H1 (cell line): ENCODE data around the gene GTF2F1. TPM values are rescaled to one million over a fixed set of nuclear protein-coding genes. Genes with fewer than 3 reads are reported as not detected.

Source experiments
- CTCF ChIA-PET: fragments of 300-600 bp; sonication (Branson Sonifier 250); formaldehyde crosslinking; loops from one replicate; lab custom pipeline; 2021; ENCODE audit not compliant: partially characterized antibody; lab: Charles Lee
- POLR2A ChIA-PET: fragments of 300-600 bp; sonication (Branson Sonifier 250); formaldehyde crosslinking; loops from one replicate; lab custom pipeline; 2021; ENCODE audit warnings: inconsistent platforms; ENCODE audit not compliant: partially characterized antibody; lab: Charles Lee
- DNase-seq, 2 experiments: peaks; one replicate each; pipeline versions ENCODE4 v3.0.0 to v3.0.0-alpha.2; 2010 to 2022; ENCODE audit warnings: low spot score in 2 of 2, low read depth in 1 of 2, mixed read lengths in 1 of 2
- FAIRE-seq: peaks from 2 replicates; lab custom pipeline; 2011; peaks lifted over from hg19 to GRCh38; lab: Jason Lieb, UNC
- H2AFZ ChIP-seq: 2 replicates; pipeline ENCODE4 v1.8.1; 2012; ENCODE audit warnings: low read length, inconsistent platforms
- H2AK5ac ChIP-seq: 2 replicates; pipeline ENCODE4 v1.6.1; 2013; ENCODE audit warnings: low read depth, low read length
- H2BK120ac ChIP-seq: replicated peaks from 2 replicates; pipeline ENCODE3; 2013; ENCODE audit warnings: low read depth, low read length, inconsistent platforms
- H2BK12ac ChIP-seq: 2 replicates; pipeline ENCODE4 v1.6.1; 2013; ENCODE audit warnings: low read depth, low read length
- H2BK15ac ChIP-seq: 2 replicates; pipeline ENCODE4 v1.6.1; 2013; ENCODE audit warnings: low read length
- H2BK20ac ChIP-seq: 2 replicates; pipeline ENCODE4 v1.6.1; 2013; ENCODE audit warnings: low read length
- H2BK5ac ChIP-seq: 2 replicates; pipeline ENCODE4 v1.6.1; 2013; ENCODE audit warnings: low read depth, low read length
- H3K14ac ChIP-seq: 2 replicates; pipeline ENCODE4 v1.6.1; 2013; ENCODE audit warnings: inconsistent platforms; ENCODE audit not compliant: insufficient read length
- H3K18ac ChIP-seq: 2 replicates; pipeline ENCODE4 v1.6.1; 2013; ENCODE audit warnings: low read length; ENCODE audit errors: extremely low read depth
- H3K23ac ChIP-seq: 2 replicates; pipeline ENCODE4 v1.6.1; 2013; ENCODE audit warnings: inconsistent platforms; ENCODE audit not compliant: insufficient read length
- H3K23me2 ChIP-seq: 2 replicates; pipeline ENCODE4 v1.6.1; 2013; ENCODE audit warnings: low read depth, low read length
- H3K27ac ChIP-seq: 2 replicates; pipeline ENCODE4 v1.6.1; 2011; ENCODE audit warnings: low read depth, low read length, inconsistent platforms
- H3K27me3 ChIP-seq, 4 experiments: replicated peaks in 1 of 4; 1 replicate in 1 of 4; 2 replicates in 3 of 4; pipeline versions ENCODE4 v1.6.1 to v1.8.1; 2011 to 2013; ENCODE audit warnings: low read length in 3 of 4, mild to moderate bottlenecking in 3 of 4, inconsistent platforms in 2 of 4, mixed read lengths in 2 of 4, moderate library complexity in 1 of 4; ENCODE audit not compliant: control insufficient read depth in 3 of 4, insufficient read depth in 3 of 4; ENCODE audit errors: extremely low read depth in 1 of 4
- H3K36me3 ChIP-seq, 4 experiments: 2 replicates each; pipeline versions ENCODE4 v1.6.1 to v1.8.1; 2011 to 2013; ENCODE audit warnings: mild to moderate bottlenecking in 4 of 4, low read length in 3 of 4, moderate library complexity in 2 of 4, control low read depth in 1 of 4, inconsistent platforms in 1 of 4; ENCODE audit not compliant: insufficient read depth in 4 of 4, control insufficient read depth in 2 of 4
- H3K4ac ChIP-seq: replicated peaks from 2 replicates; pipeline ENCODE3; 2013; ENCODE audit warnings: low read length, low read depth, mixed read lengths, inconsistent platforms; ENCODE audit not compliant: insufficient read length
- H3K4me1 ChIP-seq, 4 experiments: replicated peaks in 1 of 4; 1 replicate in 1 of 4; 2 replicates in 3 of 4; pipeline versions ENCODE4 v1.6.1 to v1.8.1; 2011 to 2013; ENCODE audit warnings: low read length in 3 of 4, inconsistent platforms in 2 of 4, mixed read lengths in 1 of 4; ENCODE audit not compliant: insufficient read depth in 4 of 4, control insufficient read depth in 3 of 4
- H3K4me2 ChIP-seq, 2 experiments: 2 replicates each; pipeline versions ENCODE4 v1.6.1 to v1.8.1; 2011 to 2013; ENCODE audit warnings: low read depth in 2 of 2, low read length in 2 of 2, control low read depth in 1 of 2, inconsistent platforms in 1 of 2, mild to moderate bottlenecking in 1 of 2; ENCODE audit not compliant: insufficient read depth in 1 of 2
- H3K4me3 ChIP-seq, 4 experiments: fragments of 200-600, 300-600 bp in 1 of 4; sonication (generic), shearing (Covaris generic), sonication (Bioruptor Twin) in 1 of 4; 2 replicates each; pipeline versions ENCODE4 v1.5.1 to v1.8.1; 2011 to 2016; ENCODE audit warnings: low read length in 4 of 4, low read depth in 3 of 4, control low read depth in 2 of 4, inconsistent platforms in 2 of 4, mild to moderate bottlenecking in 2 of 4, mixed read lengths in 1 of 4, moderate library complexity in 1 of 4; ENCODE audit not compliant: insufficient read depth in 2 of 4; ENCODE audit errors: extremely low read depth in 1 of 4
- H3K56ac ChIP-seq: replicated peaks from 2 replicates; pipeline ENCODE3; 2013; ENCODE audit warnings: low read depth, mild to moderate bottlenecking, mixed read lengths, low read length, inconsistent platforms; ENCODE audit not compliant: insufficient read length
- H3K79me1 ChIP-seq: 2 replicates; pipeline ENCODE4 v1.6.1; 2013; ENCODE audit warnings: low read depth, low read length, control low read depth
- H3K79me2 ChIP-seq, 2 experiments: 2 replicates each; pipeline versions ENCODE4 v1.6.1 to v1.8.1; 2012 to 2013; ENCODE audit warnings: low read length in 2 of 2, mild to moderate bottlenecking in 2 of 2, inconsistent platforms in 1 of 2; ENCODE audit not compliant: insufficient read depth in 2 of 2, control insufficient read depth in 1 of 2
- H3K9ac ChIP-seq, 4 experiments: replicated peaks in 1 of 4; 1 replicate in 1 of 4; 2 replicates in 3 of 4; pipeline versions ENCODE4 v1.6.1 to v1.8.1; 2011 to 2013; ENCODE audit warnings: low read depth in 3 of 4, low read length in 3 of 4, control low read depth in 2 of 4, mild to moderate bottlenecking in 2 of 4, moderate library complexity in 2 of 4, inconsistent platforms in 1 of 4; ENCODE audit errors: extremely low read depth in 1 of 4
- H3K9me3 ChIP-seq, 2 experiments: 2 replicates each; pipeline versions ENCODE4 v1.6.1 to v1.8.1; 2012 to 2013; ENCODE audit warnings: mild to moderate bottlenecking in 2 of 2, moderate library complexity in 2 of 2, control low read depth in 1 of 2, inconsistent platforms in 1 of 2, low read depth in 1 of 2, low read length in 1 of 2, mixed read lengths in 1 of 2; ENCODE audit not compliant: insufficient read depth in 2 of 2
- H4K20me1 ChIP-seq, 2 experiments: replicated peaks in 1 of 2; 2 replicates each; pipeline versions ENCODE3 to v1.8.1; 2011 to 2013; ENCODE audit warnings: inconsistent platforms in 2 of 2, low read length in 2 of 2, mild to moderate bottlenecking in 1 of 2; ENCODE audit not compliant: insufficient read depth in 2 of 2, control insufficient read depth in 1 of 2
- H4K5ac ChIP-seq: 2 replicates; pipeline ENCODE4 v1.6.1; 2013; ENCODE audit warnings: low read length, low read depth, mixed read lengths, inconsistent platforms; ENCODE audit not compliant: insufficient read length
- H4K8ac ChIP-seq: 2 replicates; pipeline ENCODE4 v1.8.0; 2013; ENCODE audit warnings: mild to moderate bottlenecking, moderate library complexity, low read length, inconsistent platforms; ENCODE audit not compliant: insufficient read depth; ENCODE audit errors: extremely low read depth
- H4K91ac ChIP-seq: replicated peaks from 2 replicates; pipeline ENCODE3; 2013; ENCODE audit warnings: low read length, mixed read lengths, inconsistent platforms; ENCODE audit not compliant: insufficient read length
- CBX8 ChIP-seq: fragments of 300-800, 300-1000 bp; sonication (generic); IDR thresholded peaks from 2 replicates; pipeline ENCODE4 v1.7.1; 2016; ENCODE audit warnings: low read depth, low read length, borderline replicate concordance
- EGR1 ChIP-seq: IDR thresholded peaks from 2 replicates; pipeline ENCODE4 v1.6.1; 2011; ENCODE audit warnings: low read depth, low read length, borderline replicate concordance
- EZH2 ChIP-seq: fragments of 200-600 bp; sonication (generic); IDR thresholded peaks from 2 replicates; pipeline ENCODE4 v1.7.1; 2012; ENCODE audit warnings: low read depth, mild to moderate bottlenecking, moderate library complexity, low read length, inconsistent platforms; ENCODE audit not compliant: severe bottlenecking
- KDM4A ChIP-seq: IDR thresholded peaks from one replicate; pipeline ENCODE4 v1.7.1; 2012; ENCODE audit warnings: low read depth, mild to moderate bottlenecking, moderate library complexity, low read length, inconsistent platforms; ENCODE audit not compliant: severe bottlenecking
- RFX5 ChIP-seq: IDR thresholded peaks from 2 replicates; pipeline ENCODE4 v1.6.1; 2011; ENCODE audit warnings: low read depth, low read length, improper control_type of control experiment, borderline replicate concordance
- RXRA ChIP-seq: IDR thresholded peaks from 2 replicates; pipeline ENCODE4 v1.6.1; 2011; ENCODE audit warnings: low read depth, mild to moderate bottlenecking, low read length, moderate library complexity; ENCODE audit not compliant: insufficient read depth
- WGBS, 2 experiments: shearing (Covaris generic) in 1 of 2; methylation state at CpG; one replicate each; pipeline versions ENCODE4 v1.1.6 to v1.1.7; 2013 to 2015; ENCODE audit warnings: low lambda C conversion rate in 2 of 2, mixed read lengths in 2 of 2, inconsistent platforms in 1 of 2, low coverage in 1 of 2, missing lambda C conversion rate in 1 of 2; ENCODE audit not compliant: insufficient replicate concordance in 2 of 2, insufficient coverage in 1 of 2, insufficient read length in 1 of 2; ENCODE audit errors: extremely low coverage in 1 of 2, missing lambda C conversion rate in 1 of 2; 5-methylcytosine and 5-hydroxymethylcytosine counted together
- polyA plus RNA-seq, 7 experiments: library from polyadenylated mRNA; depleted of rRNA in 3 of 7; stranded (reverse) in 5 of 7; unstranded in 2 of 7; fragments of >200 nt in 5 of 7; fragments of 200-250 nt in 2 of 7; gene quantifications; 1 replicate in 5 of 7; 2 replicates in 1 of 7; 4 replicates in 1 of 7; pipeline versions ENCODE4 v1.2.1 to v1.2.3, GENCODE V29; 2011 to 2013; ENCODE audit warnings: missing spikeins in 2 of 7, mixed read lengths in 2 of 7
- total RNA-seq: library from RNA; stranded (reverse); fragmentation: NEBNext Ultra II Directional; extraction: Animal tissue kit (Norgen Biotek cat#: 25700); gene quantifications from 2 replicates; pipeline ENCODE4 v1.2.1, GENCODE V29; 2021
- TF ChIP-seq, protein P1 (sequence below): IDR thresholded peaks from 2 replicates; pipeline ENCODE4 v1.6.1; 2011; ENCODE audit warnings: low read length, improper control_type of control experiment

Gene GTF2F1
- total and polyA plus RNA-seq, 2 of the 8 experiments (the other 6 are each of a cell fraction or from before 2014, with no cell fraction given), result 29.3 to 56.3 TPM

DNA sequence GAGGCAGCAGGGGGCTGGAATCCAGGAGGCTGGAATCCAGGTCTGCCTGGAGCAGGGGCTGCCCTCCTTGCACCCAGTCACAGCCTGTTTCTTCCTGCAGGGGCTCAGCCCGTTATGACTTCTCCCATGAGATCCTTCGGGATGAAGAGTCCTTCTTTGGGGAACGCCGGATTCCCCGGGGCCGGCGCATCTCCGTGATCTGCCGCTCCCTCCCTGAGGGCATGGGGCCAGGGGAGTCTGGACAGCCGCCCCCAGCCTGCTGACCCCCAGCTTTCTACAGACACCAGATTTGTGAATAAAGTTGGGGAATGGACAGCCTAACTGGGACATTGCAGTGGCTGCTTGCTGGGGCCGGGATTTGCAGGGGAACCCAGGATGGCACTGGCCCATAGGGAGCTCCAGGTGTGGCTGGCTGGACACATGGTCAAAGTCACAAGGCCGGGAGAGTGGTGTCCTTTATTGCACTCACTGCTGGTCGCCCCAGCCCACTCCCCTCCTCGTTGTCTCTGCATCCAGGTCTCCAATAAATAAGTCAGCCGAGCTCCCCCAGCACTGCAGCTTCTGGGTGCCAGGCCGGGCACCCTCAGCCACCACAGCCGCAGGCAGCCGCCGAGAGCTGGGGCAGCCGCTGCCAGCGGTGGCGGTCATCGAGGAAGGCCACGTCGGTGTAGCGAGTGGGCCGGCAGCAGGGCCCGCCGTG is 18.1 kb downstream of the GTF2F1 start:
- Histone ChIP-seq H3K56ac (no peak overlapping the region), H3K14ac (no peak overlapping the region), H2AFZ (no peak overlapping the region), H4K8ac (no peak overlapping the region; the same call in 1 of the 2 replicates), H3K23ac (no peak overlapping the region), H3K23me2 (peaks cover 4% of the 10 kb centered on the region; the same call in 1 of the 2 replicates), H3K79me2 (no peaks in the 10 kb centered on the region), H3K79me1 (no peaks in the 10 kb centered on the region), H3K4me3 (peak overlapping the region in 1 of 4 experiments; percentile 52; a peak in 1 of 8 replicates), H2BK120ac (no peak overlapping the region), H2AK5ac (0 out of 2 replicates have a peak overlapping the region, but pooled peaks have one; percentile 39), H2BK5ac (0 out of 2 replicates have a peak overlapping the region, but pooled peaks have one; percentile 67), H4K5ac (no peak overlapping the region), H4K91ac (no peak overlapping the region), H4K20me1 (peaks cover 0 to 6% of the 10 kb centered on the region in 2 experiments), H3K18ac (no peak overlapping the region), H3K4ac (no peak overlapping the region), H3K27ac (no peak overlapping the region; the same call in 1 of the 2 replicates), H3K4me2 (peak overlapping the region in 1 of 2 experiments; percentile 12; a peak in 2 of 4 replicates), H3K27me3 (no peaks in the 10 kb centered on the region), H3K4me1 (peaks cover 0 to 11% (median 7%) of the 10 kb centered on the region in 4 experiments; a peak in 5 of 7 replicates), H2BK20ac (no peak overlapping the region), H3K9ac (no peak overlapping the region), H3K9me3 (0 out of 4 replicates have a peak, but pooled peaks cover 0 to under 1% of the 10 kb centered on the region in 2 experiments), H2BK12ac (no peak overlapping the region), H2BK15ac (no peak overlapping the region), H3K36me3 (peaks cover 3 to 14% (median 7%) of the 10 kb centered on the region in 4 experiments; a peak in 6 of 8 replicates)
- no peak for FAIRE-seq
- ChIA-PET CTCF (interaction anchor here (1.2 kb wide), 1 partner anchor 38 kb away, joined by 3 read pairs; no protein-coding TSS in a partner anchor), POLR2A (interaction anchor here (1.3 to 9.9 kb wide), 2 partner anchors 11 to 16 kb away, joined by 5 to 81 read pairs; partner anchors contain the start of gene GTF2F1)
- TF ChIP-seq, protein P1, sequence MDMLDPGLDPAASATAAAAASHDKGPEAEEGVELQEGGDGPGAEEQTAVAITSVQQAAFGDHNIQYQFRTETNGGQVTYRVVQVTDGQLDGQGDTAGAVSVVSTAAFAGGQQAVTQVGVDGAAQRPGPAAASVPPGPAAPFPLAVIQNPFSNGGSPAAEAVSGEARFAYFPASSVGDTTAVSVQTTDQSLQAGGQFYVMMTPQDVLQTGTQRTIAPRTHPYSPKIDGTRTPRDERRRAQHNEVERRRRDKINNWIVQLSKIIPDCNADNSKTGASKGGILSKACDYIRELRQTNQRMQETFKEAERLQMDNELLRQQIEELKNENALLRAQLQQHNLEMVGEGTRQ, result no peak
- no peak for TF ChIP-seq RFX5
- TF ChIP-seq RXRA, result no peak
- TF ChIP-seq CBX8, result no peak
- TF ChIP-seq KDM4A, result no peak
- no peak for TF ChIP-seq EZH2
- no peak for TF ChIP-seq EGR1
- 94% methylated on average over 29 of the region's 29 CpGs; no CpG with 5 or more reads in 1 of the 2 experiments for WGBS, 2 experiments
- DNase-seq, result no peak
